Mesothelial cell of epicardium (in vitro differentiated cells): ENCODE data around the gene LILRA6. TPM values are rescaled to one million over a fixed set of nuclear protein-coding genes. Genes with fewer than 3 reads are reported as not detected.
A peak's percentile ranks its signal among the peaks of the same experiment; 100 is the strongest.

Experiments used
- DNase-seq, 2 experiments: peaks; one replicate each; pipeline ENCODE4 v3.0.0; 2021; ENCODE audit warnings: low spot score in 2 of 2; ENCODE audit not compliant: unreplicated experiment in 2 of 2
- H3K27ac Mint-ChIP-seq: 2 replicates; pipeline ENCODE4 v1.8.0; 2021; ENCODE audit warnings: mixed read lengths
- H3K27me3 Mint-ChIP-seq: 2 replicates; pipeline ENCODE4 v1.8.0; 2021; ENCODE audit warnings: low read depth, mixed read lengths
- H3K36me3 Mint-ChIP-seq: 2 replicates; pipeline ENCODE4 v1.8.0; 2021; ENCODE audit warnings: mixed read lengths
- H3K4me1 Mint-ChIP-seq: 2 replicates; pipeline ENCODE4 v1.8.0; 2021; ENCODE audit warnings: mixed read lengths
- H3K4me3 Mint-ChIP-seq: 2 replicates; pipeline ENCODE4 v1.8.0; 2021; ENCODE audit warnings: mild to moderate bottlenecking, moderate library complexity, mixed read lengths
- H3K9me3 Mint-ChIP-seq: 2 replicates; pipeline ENCODE4 v1.8.0; 2021; ENCODE audit warnings: mixed read lengths
- total RNA-seq: library from RNA; stranded (reverse); gene quantifications from 3 replicates; pipeline ENCODE4 v1.2.1, GENCODE V29; 2021
- TF ChIP-seq, protein P1 (sequence below): fragments of 200-600 bp; sonication (generic); IDR thresholded peaks from one replicate; pipeline ENCODE4 v1.5.0; 2021; ENCODE audit warnings: antibody characterized with exemption; ENCODE audit not compliant: unreplicated experiment

Gene LILRA6
- total RNA-seq, 1 donor from 2014 or later, result not detected

DNA sequence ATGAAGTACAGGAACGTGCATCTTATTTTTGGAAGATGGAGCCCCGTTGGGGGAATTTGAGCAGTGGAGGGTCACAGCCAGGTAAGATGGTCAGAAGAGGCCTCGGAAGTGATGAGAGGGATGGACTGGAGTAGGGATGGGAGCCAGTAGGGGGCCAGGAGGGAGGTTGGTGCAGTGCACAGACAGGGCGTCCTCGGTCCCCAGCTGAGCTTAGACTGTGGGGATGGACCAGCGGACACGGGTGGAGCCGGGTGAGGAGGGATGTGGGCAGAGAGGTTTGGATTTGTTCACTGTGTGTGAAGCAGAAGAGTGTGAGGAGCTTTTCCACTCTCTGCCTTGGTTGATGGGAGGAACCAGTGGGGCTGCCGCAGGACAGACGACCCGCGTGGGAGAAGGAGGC, 31.4 kb downstream of the LILRA6 start:
- no peaks in the 10 kb centered on the region for H3K9me3 Mint-ChIP-seq
- TF ChIP-seq, protein P1, sequence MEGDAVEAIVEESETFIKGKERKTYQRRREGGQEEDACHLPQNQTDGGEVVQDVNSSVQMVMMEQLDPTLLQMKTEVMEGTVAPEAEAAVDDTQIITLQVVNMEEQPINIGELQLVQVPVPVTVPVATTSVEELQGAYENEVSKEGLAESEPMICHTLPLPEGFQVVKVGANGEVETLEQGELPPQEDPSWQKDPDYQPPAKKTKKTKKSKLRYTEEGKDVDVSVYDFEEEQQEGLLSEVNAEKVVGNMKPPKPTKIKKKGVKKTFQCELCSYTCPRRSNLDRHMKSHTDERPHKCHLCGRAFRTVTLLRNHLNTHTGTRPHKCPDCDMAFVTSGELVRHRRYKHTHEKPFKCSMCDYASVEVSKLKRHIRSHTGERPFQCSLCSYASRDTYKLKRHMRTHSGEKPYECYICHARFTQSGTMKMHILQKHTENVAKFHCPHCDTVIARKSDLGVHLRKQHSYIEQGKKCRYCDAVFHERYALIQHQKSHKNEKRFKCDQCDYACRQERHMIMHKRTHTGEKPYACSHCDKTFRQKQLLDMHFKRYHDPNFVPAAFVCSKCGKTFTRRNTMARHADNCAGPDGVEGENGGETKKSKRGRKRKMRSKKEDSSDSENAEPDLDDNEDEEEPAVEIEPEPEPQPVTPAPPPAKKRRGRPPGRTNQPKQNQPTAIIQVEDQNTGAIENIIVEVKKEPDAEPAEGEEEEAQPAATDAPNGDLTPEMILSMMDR, result no peak
- peaks cover 22% of the 10 kb centered on the region for H3K36me3 Mint-ChIP-seq
- DNase-seq, result no peak
- no peak overlapping the region for H3K4me3 Mint-ChIP-seq
- peak overlapping the region; percentile 75 for H3K27ac Mint-ChIP-seq
- H3K4me1 Mint-ChIP-seq, result peaks cover 39% of the 10 kb centered on the region
- no peaks in the 10 kb centered on the region for H3K27me3 Mint-ChIP-seq

DNA sequence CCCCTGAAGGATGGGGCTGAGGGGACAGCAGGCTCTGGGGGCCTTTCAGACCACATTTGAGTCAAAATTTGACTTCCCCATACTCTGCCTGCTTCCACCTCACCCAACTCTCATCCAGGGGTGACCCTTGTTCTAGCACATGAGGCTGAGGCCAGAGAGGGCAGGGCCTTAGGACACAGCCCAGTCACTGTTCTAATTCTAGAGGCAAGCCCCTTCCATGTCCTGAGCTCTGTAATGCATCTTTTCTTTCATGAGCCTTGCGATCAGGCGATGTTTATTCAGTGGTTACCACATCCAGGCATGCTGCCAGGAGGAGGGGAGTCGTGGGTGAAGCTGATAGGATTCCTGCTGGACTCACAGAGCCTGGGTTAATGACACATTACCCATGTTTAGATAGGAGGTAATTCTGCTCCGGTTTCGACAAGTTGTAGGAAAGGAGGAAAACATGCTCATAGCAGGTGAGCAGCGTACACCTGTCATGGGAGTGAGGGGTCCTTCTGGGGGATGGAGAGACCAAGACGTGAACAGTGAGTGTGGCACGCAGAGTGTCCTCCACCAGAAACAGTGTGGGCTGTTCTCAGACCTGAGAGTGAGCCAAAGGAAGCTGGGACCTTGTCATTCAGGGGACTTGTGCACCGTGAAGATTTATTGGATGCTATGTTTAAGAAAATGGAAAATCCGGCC, 32.6 kb downstream of the LILRA6 start:
- TF ChIP-seq, protein P1, result no peak
- H3K9me3 Mint-ChIP-seq, result no peaks in the 10 kb centered on the region
- peak overlapping the region; percentile 81 for H3K27ac Mint-ChIP-seq
- peaks cover 24% of the 10 kb centered on the region for H3K36me3 Mint-ChIP-seq
- no peaks in the 10 kb centered on the region for H3K27me3 Mint-ChIP-seq
- H3K4me1 Mint-ChIP-seq, result peaks cover 45% of the 10 kb centered on the region
- peak in 1 of 2 experiments; percentile 79 for DNase-seq
- H3K4me3 Mint-ChIP-seq, result no peak overlapping the region

DNA sequence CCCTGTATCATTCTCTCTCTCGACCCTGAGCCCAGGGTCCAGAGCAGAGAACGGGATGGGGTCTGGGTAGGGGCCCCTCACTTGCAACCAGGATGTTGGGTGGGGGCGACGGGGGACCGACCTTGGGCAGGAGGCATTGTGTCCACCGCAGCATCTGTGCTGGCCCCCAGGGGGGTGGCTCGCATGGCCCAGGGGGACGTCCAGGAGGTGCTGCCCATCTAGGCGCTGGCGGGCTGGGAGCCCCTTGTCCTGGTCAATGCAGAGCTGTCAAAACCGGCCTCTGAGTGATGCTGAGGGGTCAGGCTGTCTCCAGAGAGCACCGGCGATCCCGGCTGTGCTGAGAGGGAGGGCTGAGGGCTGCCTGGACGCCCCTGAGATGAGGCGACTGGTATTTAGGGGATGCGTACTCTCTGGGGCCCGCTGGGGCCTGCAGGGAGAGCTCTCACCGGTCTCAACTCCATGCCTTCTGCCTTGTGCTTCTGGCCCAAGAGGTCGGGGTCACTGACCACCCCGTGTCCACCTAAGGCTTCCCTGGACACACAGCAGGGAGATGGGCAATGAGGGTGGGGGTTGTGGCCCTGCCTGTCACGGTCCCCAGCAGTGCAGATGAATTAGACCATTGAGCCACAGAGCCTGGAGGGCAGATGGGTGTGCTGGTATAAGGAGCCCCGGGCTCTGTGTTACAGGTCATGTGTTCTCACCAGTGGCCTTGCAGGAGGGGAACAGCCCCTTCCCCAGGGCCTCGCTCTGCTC, 33.4 kb downstream of the LILRA6 start:
- H3K27ac Mint-ChIP-seq, result peak overlapping the region; percentile 81
- no peak for DNase-seq
- H3K9me3 Mint-ChIP-seq, result no peaks in the 10 kb centered on the region
- no peaks in the 10 kb centered on the region for H3K27me3 Mint-ChIP-seq
- TF ChIP-seq, protein P1, result no peak
- H3K36me3 Mint-ChIP-seq, result peaks cover 26% of the 10 kb centered on the region
- no peak overlapping the region for H3K4me3 Mint-ChIP-seq
- peaks cover 52% of the 10 kb centered on the region for H3K4me1 Mint-ChIP-seq

DNA sequence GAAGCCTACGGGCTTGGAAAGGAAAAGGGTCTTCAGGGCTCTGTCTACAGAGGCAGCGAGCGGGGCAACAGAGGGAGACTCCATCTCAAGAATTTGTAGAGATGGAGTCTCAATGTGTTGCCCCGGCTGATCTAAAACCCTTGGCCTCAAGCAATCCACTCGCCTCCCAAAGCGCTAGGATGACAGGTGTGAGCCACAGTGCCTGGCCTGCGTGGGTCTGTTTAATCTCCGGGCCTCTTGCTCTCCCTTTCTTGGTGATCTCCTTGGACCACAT, 33.9 kb downstream of the LILRA6 start:
- Mint-ChIP-seq H3K36me3 (peaks cover 26% of the 10 kb centered on the region), H3K4me3 (no peak overlapping the region)

DNA sequence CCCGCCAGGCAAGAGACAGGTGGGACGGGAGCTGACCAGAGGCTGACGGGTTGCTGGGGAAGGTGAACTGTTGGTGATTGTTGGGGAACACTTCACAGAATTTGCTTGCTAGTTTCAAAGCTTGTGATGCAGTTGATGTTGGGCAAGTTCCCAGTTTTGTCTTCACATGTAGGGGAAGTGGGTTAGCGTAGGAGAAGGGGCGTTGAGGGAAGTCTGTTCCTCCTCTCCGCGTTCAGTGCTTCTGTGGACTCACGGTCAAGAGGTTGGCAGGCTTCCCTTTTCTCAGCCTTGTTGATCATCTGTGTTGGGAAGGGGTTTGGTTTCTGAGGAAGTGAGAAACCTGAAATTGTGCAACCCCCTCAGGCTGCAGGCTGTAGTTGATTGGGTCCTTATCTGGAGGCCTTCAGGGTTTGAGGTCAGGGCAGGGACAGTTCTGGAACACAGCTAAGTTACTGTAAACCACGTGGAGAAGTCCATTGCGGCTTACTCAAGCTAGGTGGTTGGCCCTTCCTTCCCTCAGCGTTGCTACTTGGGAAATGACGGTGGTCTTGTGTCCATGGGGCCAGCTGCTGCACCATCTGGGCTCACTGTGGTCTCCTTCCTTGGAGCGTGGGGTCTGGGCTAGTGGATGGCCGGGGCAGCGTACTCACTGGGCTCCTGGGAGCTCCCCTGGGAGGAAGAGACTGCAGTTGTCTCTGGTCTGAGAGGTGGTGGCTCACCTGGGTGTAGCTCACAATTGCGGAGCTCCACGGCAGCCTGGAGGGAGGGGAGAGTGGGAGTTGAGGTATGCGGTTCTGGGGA, 34.4 kb downstream of the LILRA6 start:
- Mint-ChIP-seq H3K4me1 (peaks cover 61% of the 10 kb centered on the region), H3K36me3 (peaks cover 28% of the 10 kb centered on the region), H3K27ac (peak overlapping the region; percentile 94), H3K9me3 (no peaks in the 10 kb centered on the region), H3K27me3 (no peaks in the 10 kb centered on the region), H3K4me3 (no peak overlapping the region)
- TF ChIP-seq, protein P1, result no peak
- no peak for DNase-seq

More for the DNA sequence above, 33.9 kb downstream of the LILRA6 start:
- Mint-ChIP-seq H3K27ac (peak overlapping the region; percentile 94), H3K4me1 (peaks cover 56% of the 10 kb centered on the region), H3K9me3 (no peaks in the 10 kb centered on the region), H3K27me3 (no peaks in the 10 kb centered on the region)
- TF ChIP-seq, protein P1, result no peak
- no peak for DNase-seq
